Prostate gland (tissue), 2 donors: ENCODE results near the gene SREBF1.

Experiments used
- POLR2A ChIP-seq: fragments of 450-650 bp; IDR thresholded peaks from one replicate; pipeline ENCODE4 v1.6.1; 2016; ENCODE audit warnings: antibody characterized with exemption, mild to moderate bottlenecking
- TF ChIP-seq, protein P1 (sequence below), 4 experiments: fragments of 200-600 bp in 2 of 4; fragments of 450-650 bp in 2 of 4; sonication (generic) in 2 of 4; IDR thresholded peaks; 1 replicate in 3 of 4; 2 replicates in 1 of 4; pipeline ENCODE4 v1.5.1; 2016 to 2019; ENCODE audit warnings: antibody characterized with exemption in 4 of 4, mild to moderate bottlenecking in 2 of 4, moderate library complexity in 2 of 4

DNA sequence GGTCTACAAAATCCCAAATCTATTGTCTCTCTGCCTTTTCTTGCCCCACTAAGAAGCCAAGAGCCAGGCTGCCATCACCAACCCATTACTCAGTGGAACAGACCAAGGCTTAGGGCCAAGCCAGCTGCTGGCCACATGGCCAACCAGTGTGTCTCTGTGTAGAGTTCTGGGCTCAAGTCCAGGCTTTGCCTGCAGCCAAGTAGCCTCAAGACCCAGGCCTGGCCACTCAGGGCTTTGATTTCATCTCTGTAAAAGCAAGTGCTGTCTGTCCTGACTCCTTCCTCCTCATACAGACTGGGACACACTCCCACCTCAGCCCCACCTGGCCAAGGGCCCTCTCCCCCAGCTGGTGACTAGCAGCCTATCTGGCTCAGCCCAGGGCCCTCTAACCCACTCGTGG is 14.6 kb downstream of the SREBF1 start:
- TF ChIP-seq, protein P1, sequence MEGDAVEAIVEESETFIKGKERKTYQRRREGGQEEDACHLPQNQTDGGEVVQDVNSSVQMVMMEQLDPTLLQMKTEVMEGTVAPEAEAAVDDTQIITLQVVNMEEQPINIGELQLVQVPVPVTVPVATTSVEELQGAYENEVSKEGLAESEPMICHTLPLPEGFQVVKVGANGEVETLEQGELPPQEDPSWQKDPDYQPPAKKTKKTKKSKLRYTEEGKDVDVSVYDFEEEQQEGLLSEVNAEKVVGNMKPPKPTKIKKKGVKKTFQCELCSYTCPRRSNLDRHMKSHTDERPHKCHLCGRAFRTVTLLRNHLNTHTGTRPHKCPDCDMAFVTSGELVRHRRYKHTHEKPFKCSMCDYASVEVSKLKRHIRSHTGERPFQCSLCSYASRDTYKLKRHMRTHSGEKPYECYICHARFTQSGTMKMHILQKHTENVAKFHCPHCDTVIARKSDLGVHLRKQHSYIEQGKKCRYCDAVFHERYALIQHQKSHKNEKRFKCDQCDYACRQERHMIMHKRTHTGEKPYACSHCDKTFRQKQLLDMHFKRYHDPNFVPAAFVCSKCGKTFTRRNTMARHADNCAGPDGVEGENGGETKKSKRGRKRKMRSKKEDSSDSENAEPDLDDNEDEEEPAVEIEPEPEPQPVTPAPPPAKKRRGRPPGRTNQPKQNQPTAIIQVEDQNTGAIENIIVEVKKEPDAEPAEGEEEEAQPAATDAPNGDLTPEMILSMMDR (IDR thresholded peaks at IDR 0.05): no peak
- TF ChIP-seq POLR2A: no peak
